Lower lobe of right lung (tissue), 2 donors: ENCODE data around the gene NRARP. TPM values are rescaled to one million over a fixed set of nuclear protein-coding genes. Genes with fewer than 3 reads are reported as not detected.

Experiments used
- ATAC-seq, 2 donors: fragments of 200-7000 bp; cut with Tn5 transposase; one replicate each; pipeline ENCODE4 v1.9.1; 2020 to 2022; ENCODE audit warnings: mild to moderate bottlenecking in 2 of 2, moderate library complexity in 2 of 2
- DNase-seq: peaks from one replicate; pipeline ENCODE4 v3.0.0-alpha.2; 2020
- H3K27ac ChIP-seq: fragments of 200-600 bp; one replicate; pipeline ENCODE4 v1.8.0; 2022
- H3K27me3 ChIP-seq: fragments of 200-600 bp; one replicate; pipeline ENCODE4 v1.8.0; 2022; ENCODE audit warnings: low read depth
- H3K36me3 ChIP-seq: fragments of 200-600 bp; one replicate; pipeline ENCODE4 v1.8.0; 2022; ENCODE audit warnings: mild to moderate bottlenecking
- H3K4me1 ChIP-seq: fragments of 200-600 bp; one replicate; pipeline ENCODE4 v1.8.0; 2022
- H3K4me3 ChIP-seq: fragments of 200-600 bp; one replicate; pipeline ENCODE4 v1.8.0; 2022; ENCODE audit warnings: mild to moderate bottlenecking
- H3K9me3 ChIP-seq: fragments of 200-600 bp; one replicate; pipeline ENCODE4 v1.8.0; 2022
- CTCF ChIP-seq: fragments of 200-600 bp; IDR thresholded peaks from one replicate; pipeline ENCODE4 v1.8.0; 2022; ENCODE audit warnings: antibody characterized with exemption, mild to moderate bottlenecking
- intact Hi-C: fragments of 100-400 bp; cut with DNase I; formaldehyde crosslinking; loops from one replicate; pipeline ENCODE4 v1.11.0; 2022
- total RNA-seq: library from RNA; stranded (reverse); fragmentation: NEBNext Ultra II Directional; extraction: Animal tissue kit (Norgen Biotek cat#: 25700); gene quantifications from one replicate; pipeline ENCODE4 v1.2.1, GENCODE V29; 2021
- donor health status: DM: no; HTN: yes; CAD: no; lungs with severe emphysema.

Gene NRARP
- total RNA-seq, 1 donor from 2014 or later, result 6.5 TPM

GRCh38 chr9:137286975-137287383 is 15.1 kb downstream of the NRARP start:
- H3K4me1 ChIP-seq, result no peaks in the 10 kb centered on the region
- no peaks in the 10 kb centered on the region for H3K27me3 ChIP-seq
- no peaks in the 10 kb centered on the region for H3K9me3 ChIP-seq
- H3K36me3 ChIP-seq, result peaks cover 5% of the 10 kb centered on the region
- no peak overlapping the region for H3K27ac ChIP-seq
- ATAC-seq, result peak; percentile 84 to 90
- peak; percentile 53 for TF ChIP-seq CTCF
- DNase-seq, result peak; percentile 52
- intact Hi-C loops, result no loop called here
- no peak overlapping the region for H3K4me3 ChIP-seq

DNA sequence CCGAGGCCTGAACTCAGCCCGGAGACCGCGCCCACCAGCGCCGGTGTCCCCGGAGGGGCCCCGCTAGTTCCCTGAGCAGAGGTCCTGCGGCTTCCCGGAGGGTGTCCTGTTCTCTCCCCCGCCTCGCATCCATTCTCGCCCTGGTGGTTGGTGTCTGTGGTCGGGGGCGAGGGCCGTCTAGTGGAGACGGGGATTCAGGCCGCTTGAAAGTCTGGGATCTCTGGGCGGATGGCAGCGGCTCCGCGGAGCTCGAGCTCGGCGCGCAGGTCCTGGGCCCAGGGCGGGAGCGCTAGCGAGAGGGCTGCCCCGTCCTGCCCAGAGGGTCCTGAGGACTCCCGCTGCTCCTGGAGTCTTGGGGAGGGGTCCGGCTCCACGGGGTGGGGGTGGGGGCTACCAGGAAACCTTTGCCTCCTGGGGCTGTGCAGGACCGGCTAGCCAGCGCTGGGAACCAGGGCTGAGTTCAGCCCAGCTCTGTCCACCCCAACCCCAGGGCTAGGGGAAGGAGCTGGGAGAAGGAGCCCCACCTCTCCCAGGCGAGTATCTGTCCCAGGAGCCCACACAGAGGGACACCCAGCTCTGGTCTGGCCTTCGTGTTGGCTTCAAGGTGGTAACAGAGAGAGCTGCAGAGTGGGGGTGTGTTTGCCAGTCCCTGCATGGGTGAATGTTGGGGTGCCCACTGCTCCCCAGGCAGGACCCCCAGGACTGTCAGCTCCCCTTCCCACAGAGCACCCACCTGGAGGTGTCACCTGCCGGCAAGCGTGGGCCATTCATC is 20.5 kb downstream of the NRARP start:
- Histone ChIP-seq H3K4me1 (peaks cover 9% of the 10 kb centered on the region), H3K27ac (no peak overlapping the region), H3K9me3 (no peaks in the 10 kb centered on the region), H3K27me3 (no peaks in the 10 kb centered on the region), H3K36me3 (peaks cover 37% of the 10 kb centered on the region), H3K4me3 (no peak overlapping the region)
- TF ChIP-seq CTCF, result no peak
- DNase-seq, result no peak
- intact Hi-C loops, result no loop called here
- ATAC-seq, result no peak

- peaks cover 17% of the 10 kb centered on the region for H3K4me1 ChIP-seq
Measured at GRCh38 chr9:137280474-137281344, 21.4 kb downstream of the NRARP start.

DNA sequence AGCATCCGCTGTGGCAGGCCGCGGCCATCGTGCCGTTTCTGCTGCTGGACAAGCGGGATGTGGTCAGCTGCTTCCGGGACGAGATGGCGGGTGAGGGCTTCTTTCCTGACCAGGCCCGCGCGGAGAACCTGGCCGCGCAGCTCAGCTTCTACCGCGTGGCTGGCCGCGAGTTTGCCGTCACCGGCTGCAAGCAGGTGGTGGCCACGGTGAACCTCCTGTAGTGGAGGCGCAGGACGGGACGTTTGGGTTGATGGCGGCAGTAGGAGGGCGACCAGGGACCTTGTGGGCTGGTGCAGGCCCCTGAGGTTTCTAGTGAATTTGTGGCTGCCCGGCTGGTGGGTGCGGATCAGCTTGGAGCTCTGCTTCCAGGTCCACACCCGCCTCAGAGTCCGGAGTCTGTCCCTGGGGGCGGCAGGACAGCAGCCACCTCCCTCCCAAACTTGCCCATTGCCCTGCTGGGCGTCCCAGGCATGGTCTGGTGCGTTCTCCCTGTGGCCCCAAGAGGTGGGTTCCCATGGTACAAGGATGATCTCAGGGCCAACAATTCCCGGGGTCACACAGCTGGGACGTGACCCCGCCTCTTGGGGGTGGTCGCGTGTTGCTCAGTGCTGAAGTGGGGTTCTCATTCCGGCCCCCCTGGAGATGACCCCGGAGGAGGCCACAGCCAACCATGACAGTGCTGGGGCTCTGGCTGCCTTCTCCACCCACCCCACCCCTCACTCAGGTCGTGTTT is 22.2 kb downstream of the NRARP start:
- DNase-seq, result peak; percentile 45
- intact Hi-C loops, result no loop called here

More at GRCh38 chr9:137280474-137281344, 21.4 kb downstream of the NRARP start:
- DNase-seq (peak; percentile 44), ATAC-seq (no peak)
- no peaks in the 10 kb centered on the region for H3K27me3 ChIP-seq
- H3K9me3 ChIP-seq, result no peaks in the 10 kb centered on the region
- peak; percentile 22 for TF ChIP-seq CTCF
- peaks cover 37% of the 10 kb centered on the region for H3K36me3 ChIP-seq
- no peak overlapping the region for H3K27ac ChIP-seq
- intact Hi-C loops, result no loop called here
- H3K4me3 ChIP-seq, result no peak overlapping the region

More for the DNA sequence above, 22.2 kb downstream of the NRARP start:
- H3K27me3 ChIP-seq, result no peaks in the 10 kb centered on the region
- ATAC-seq, result no peak
- H3K27ac ChIP-seq, result no peak overlapping the region
- no peaks in the 10 kb centered on the region for H3K9me3 ChIP-seq
- no peak for TF ChIP-seq CTCF
- peaks cover 37% of the 10 kb centered on the region for H3K36me3 ChIP-seq
- H3K4me3 ChIP-seq, result no peak overlapping the region
- H3K4me1 ChIP-seq, result peaks cover 24% of the 10 kb centered on the region
